Measurements from ENCODE around the gene FARS2.
"Not testable (repeated sequence)": the region's sequence is repeated elsewhere in the genome, so short reads cannot be mapped to it uniquely, and the experiment has no call there.

DNA sequence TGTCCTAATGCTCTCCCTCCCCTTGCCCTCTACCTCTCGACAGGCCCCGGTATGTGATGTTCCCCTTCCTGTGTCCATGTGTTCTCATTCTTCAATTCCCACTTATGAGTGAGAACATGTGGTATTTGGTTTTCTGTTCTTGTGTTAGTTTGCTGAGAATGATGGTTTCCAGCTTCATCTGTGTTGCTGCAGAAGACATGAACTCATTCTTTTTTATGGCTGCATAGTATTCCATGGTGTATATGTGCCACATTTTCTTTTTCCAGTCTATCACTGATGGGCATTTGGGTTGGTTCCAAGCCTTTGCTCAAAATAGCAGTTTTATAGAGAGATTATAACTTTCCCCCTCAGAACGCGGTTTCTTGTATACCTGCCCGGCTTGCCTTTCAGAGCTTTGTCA is 422.4 kb downstream of the FARS2 start:
- not testable (repeated sequence) for TF ChIP-seq CTCF (conservative IDR thresholded peaks at IDR 0.05); ZFX (IDR thresholded peaks at IDR 0.05)
